ENCODE results near the gene CFAP210. TPM values are rescaled to one million over a fixed set of nuclear protein-coding genes. Genes with fewer than 3 reads are reported as not detected.
A peak's percentile ranks its signal among the peaks of the same experiment; 100 is the strongest.

Gene CFAP210
- total and polyA plus RNA-seq, 3 donors from 2014 or later = 12.6 to 21.8 (median 17.2) TPM

- no peaks in the 10 kb centered on the region for H3K9me3 ChIP-seq
- DNase-seq = peak; percentile 37
- no peaks in the 10 kb centered on the region for H3K36me3 ChIP-seq (ENCODE audit: low read depth, missing control alignments)
- intact Hi-C loops (cut with DNase I; ENCODE audit: low total_unique reads) = no loop called here
- no peaks in the 10 kb centered on the region for H3K27me3 ChIP-seq
- TF ChIP-seq POLR2A (IDR thresholded peaks at IDR 0.05) = no peak
- no peak for TF ChIP-seq CTCF (IDR thresholded peaks at IDR 0.05)
- WGBS, 2 donors = 73 to 80% methylated on average over 5 of the region's 5 CpGs
- H3K4me1 ChIP-seq = peaks cover 10% of the 10 kb centered on the region
- peak overlapping the region; percentile 6 to 55 for H3K27ac ChIP-seq
- H3K4me3 ChIP-seq = no peak overlapping the region
Measured at GRCh38 chr2:169736902-169737301, 42.7 kb upstream of the CFAP210 start.

GRCh38 chr2:169735623-169736022, 41.4 kb upstream of the CFAP210 start:
- H3K4me3 ChIP-seq = no peak overlapping the region
- peaks cover 10% of the 10 kb centered on the region for H3K4me1 ChIP-seq
- 54 to 61% methylated on average over 4 of the region's 4 CpGs for WGBS, 2 donors

GRCh38 chr2:169734169-169734847, 40.1 kb upstream of the CFAP210 start:
- 1 to 2% methylated on average over 24 to 46 of the region's 69 CpGs for WGBS, 2 donors
- intact Hi-C loops (cut with DNase I; ENCODE audit: low total_unique reads) = no loop called here
- Histone ChIP-seq H3K36me3 (ENCODE audit: low read depth, missing control alignments) (no peaks in the 10 kb centered on the region), H3K4me1 (peaks cover 10% of the 10 kb centered on the region), H3K27me3 (no peaks in the 10 kb centered on the region), H3K9me3 (no peaks in the 10 kb centered on the region), H3K4me3 (peak overlapping the region; percentile 60 to 70), H3K27ac (peak overlapping the region in 1 of 2 donors; percentile 73)
- TF ChIP-seq POLR2A (IDR thresholded peaks at IDR 0.05) (no peak), CTCF (IDR thresholded peaks at IDR 0.05) (no peak)
- DNase-seq = peak; percentile 46

More at GRCh38 chr2:169735623-169736022, 41.4 kb upstream of the CFAP210 start:
- intact Hi-C loops (cut with DNase I; ENCODE audit: low total_unique reads) = no loop called here
- TF ChIP-seq POLR2A (IDR thresholded peaks at IDR 0.05) (no peak), CTCF (IDR thresholded peaks at IDR 0.05) (no peak)
- no peaks in the 10 kb centered on the region for H3K9me3 ChIP-seq
- no peak for DNase-seq
- no peaks in the 10 kb centered on the region for H3K36me3 ChIP-seq (ENCODE audit: low read depth, missing control alignments)
- H3K27me3 ChIP-seq = no peaks in the 10 kb centered on the region
- H3K27ac ChIP-seq = peak overlapping the region in 1 of 2 donors; percentile 50

DNA sequence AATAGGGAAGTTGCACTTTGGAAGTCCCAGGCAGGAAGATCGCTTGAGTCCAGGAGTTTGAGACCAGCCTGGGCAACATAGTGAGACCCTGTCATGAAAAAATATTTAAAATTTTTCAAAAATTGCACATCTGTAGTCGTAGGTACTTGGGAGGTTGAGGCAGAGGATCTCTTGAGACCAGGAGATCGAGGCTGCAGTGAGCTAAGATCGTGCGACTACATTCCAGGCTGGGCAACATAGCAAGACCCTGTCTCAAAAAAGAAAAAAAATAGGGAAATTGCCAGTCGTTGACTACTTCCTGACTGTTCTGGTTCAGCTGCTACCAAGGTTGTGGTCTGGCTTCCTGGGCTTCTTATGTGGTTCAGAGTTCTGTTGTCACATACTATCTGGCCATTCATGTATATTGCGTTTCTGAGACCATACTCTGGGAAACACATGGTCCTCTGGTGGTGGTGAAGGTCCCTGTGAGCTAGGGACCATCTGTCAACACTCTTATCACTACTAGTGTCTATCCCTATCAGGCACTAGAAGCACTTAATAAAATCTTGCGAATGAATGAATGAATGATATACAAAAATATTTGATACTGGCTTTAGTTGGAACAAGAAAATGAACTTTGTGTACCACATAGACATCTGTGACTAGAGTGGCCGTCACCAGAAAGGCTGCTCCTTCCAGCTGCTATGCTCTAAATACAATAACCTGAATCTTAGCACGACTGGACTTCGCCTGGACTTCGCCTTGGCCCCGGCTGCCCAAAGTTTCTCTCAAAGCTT, 38.6 kb upstream of the CFAP210 start:
- WGBS, 2 donors = 43 to 50% methylated on average over 10 to 13 of the region's 13 CpGs
- intact Hi-C loops (cut with DNase I; ENCODE audit: low total_unique reads) = no loop called here
- Histone ChIP-seq H3K36me3 (ENCODE audit: low read depth, missing control alignments) (no peaks in the 10 kb centered on the region), H3K4me3 (peak overlapping the region; percentile 60 to 70), H3K4me1 (peaks cover 10% of the 10 kb centered on the region), H3K9me3 (no peaks in the 10 kb centered on the region), H3K27me3 (no peaks in the 10 kb centered on the region), H3K27ac (peak overlapping the region; percentile 67 to 73)
- TF ChIP-seq POLR2A (IDR thresholded peaks at IDR 0.05) = no peak
- TF ChIP-seq CTCF (IDR thresholded peaks at IDR 0.05) = no peak
- no peak for DNase-seq
